Stimulated activated CD4-positive, alpha-beta T cell treated with anti-CD3 and anti-CD28 coated beads, TNF-alpha, amount 100 ng/mL, for 24 hours (primary cell): ENCODE results near the gene NUP210.
"Not testable (repeated sequence)": the region's sequence is repeated elsewhere in the genome, so short reads cannot be mapped to it uniquely, and the experiment has no call there.

Experiments used
- DNase-seq, 3 experiments: peaks; one replicate each; pipeline ENCODE4 v3.0.0-alpha.2; 2020; ENCODE audit warnings: low read depth in 3 of 3

NUP210 gene

GRCh38 chr3:13429631-13430291 lies 9.6 kb upstream of the NUP210 start:
- no peak for DNase-seq

- DNase-seq = not testable (repeated sequence)
Measured at GRCh38 chr3:13428678-13429077, 8.6 kb upstream of the NUP210 start.

- DNase-seq = no peak
Measured at GRCh38 chr3:13427662-13428603, 7.8 kb upstream of the NUP210 start.

GRCh38 chr3:13426591-13426990 lies 6.5 kb upstream of the NUP210 start:
- DNase-seq = no peak

GRCh38 chr3:13425689-13426088 lies 5.6 kb upstream of the NUP210 start:
- DNase-seq = no peak

GRCh38 chr3:13424865-13425617 lies 4.9 kb upstream of the NUP210 start:
- DNase-seq = no peak

GRCh38 chr3:13424141-13424844 lies 4.2 kb upstream of the NUP210 start:
- DNase-seq = no peak

GRCh38 chr3:13420831-13421765 lies 976 bp upstream of the NUP210 start:
- DNase-seq = peak; percentile 47 to 73 (median 63)

GRCh38 chr3:13419505-13420044 lies 547 bp downstream of the NUP210 start:
- peak in 2 of 3 experiments; percentile 21 to 37 for DNase-seq

- DNase-seq = no peak
Measured at GRCh38 chr3:13417166-13417947, 2.8 kb downstream of the NUP210 start.

GRCh38 chr3:13415997-13416793 lies 3.9 kb downstream of the NUP210 start:
- DNase-seq = peak in 1 of 3 experiments; percentile 33

- DNase-seq = no peak
Measured at GRCh38 chr3:13415236-13415986, 4.7 kb downstream of the NUP210 start.

- DNase-seq = peak in 2 of 3 experiments; percentile 22 to 68
Measured at GRCh38 chr3:13414040-13414729, 5.9 kb downstream of the NUP210 start.

GRCh38 chr3:13411186-13411860 lies 8.8 kb downstream of the NUP210 start:
- DNase-seq = no peak

- no peak for DNase-seq
Measured at GRCh38 chr3:13408890-13409289, 11.2 kb downstream of the NUP210 start.

GRCh38 chr3:13407926-13408325 lies 12.2 kb downstream of the NUP210 start:
- DNase-seq = no peak

- no peak for DNase-seq
Measured at GRCh38 chr3:13407475-13407874, 12.6 kb downstream of the NUP210 start.
